HCT116 (cell line): Measurements from ENCODE around the gene HOXA7.

Experiments
- CTCF ChIP-seq, 3 experiments: fragments of 200-600 bp in 1 of 3; sonication (generic) in 1 of 3; IDR thresholded peaks in 2 of 3; conservative IDR thresholded peaks in 1 of 3; 2 replicates each; pipeline ENCODE4 v1.5.1; 2012 to 2017; ENCODE audit warnings: low read depth in 2 of 3, low read length in 2 of 3, antibody characterized with exemption in 1 of 3, borderline replicate concordance in 1 of 3, control low read depth in 1 of 3, mild to moderate bottlenecking in 1 of 3, mixed read lengths in 1 of 3, mixed run types in 1 of 3, moderate library complexity in 1 of 3; ENCODE audit not compliant: insufficient read depth in 1 of 3
- POLR2A ChIP-seq: IDR thresholded peaks from 2 replicates; pipeline ENCODE4 v1.7.0; 2011; ENCODE audit warnings: borderline replicate concordance; ENCODE audit not compliant: insufficient read depth, insufficient read length; ENCODE audit errors: extremely low read depth
- POLR2AphosphoS5 ChIP-seq: IDR thresholded peaks from 2 replicates; pipeline ENCODE4 v1.6.1; 2011; ENCODE audit warnings: mild to moderate bottlenecking, low read depth, low read length, moderate library complexity
- RAD21 ChIP-seq: IDR thresholded peaks from 2 replicates; pipeline ENCODE4 v1.6.1; 2012; ENCODE audit warnings: low read depth, mild to moderate bottlenecking
- SP1 ChIP-seq: IDR thresholded peaks from 2 replicates; pipeline ENCODE4 v1.6.1; 2012; ENCODE audit warnings: low read depth
- TF ChIP-seq, protein P1 (sequence below): IDR thresholded peaks from 2 replicates; pipeline ENCODE4 v1.6.1; 2012

DNA sequence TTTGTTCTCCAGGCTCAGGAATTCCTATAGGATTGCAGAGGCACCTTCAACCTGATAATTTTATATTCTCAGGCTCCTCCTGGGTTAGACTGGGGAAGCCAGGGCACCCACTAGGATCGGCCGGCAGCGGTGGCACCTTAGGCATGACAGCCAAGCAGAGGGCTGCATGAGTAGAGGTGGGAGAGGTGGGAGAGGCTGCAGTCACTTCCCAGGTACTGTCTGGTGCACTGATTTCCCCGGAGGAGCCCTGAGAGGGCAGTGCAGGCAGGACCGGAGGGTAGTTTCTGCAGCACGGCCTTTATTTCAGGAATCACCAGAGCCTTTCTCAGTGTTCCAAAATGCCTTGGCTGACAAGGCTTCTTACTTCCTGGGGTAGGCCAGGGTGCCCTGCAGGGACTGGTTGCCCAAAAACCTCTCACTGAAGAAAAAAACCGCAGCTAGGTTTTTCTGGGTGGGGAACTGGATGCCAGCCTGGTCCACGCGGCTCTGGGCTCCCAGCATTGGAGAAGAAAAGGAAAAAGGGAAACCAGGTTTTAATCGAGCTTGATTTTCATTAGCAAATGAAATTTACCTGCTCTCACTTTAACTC, 47.0 kb upstream of the HOXA7 start:
- TF ChIP-seq CTCF (IDR thresholded peaks at IDR 0.05 in 2 of 3, conservative IDR thresholded peaks at IDR 0.05 in 1 of 3; ENCODE audit: borderline replicate concordance in 1 of 3, insufficient read depth in 1 of 3, low read depth in 2 of 3, low read length in 2 of 3), result no peak
- TF ChIP-seq POLR2AphosphoS5, result no peak
- no peak for TF ChIP-seq POLR2A
- TF ChIP-seq, protein P1, sequence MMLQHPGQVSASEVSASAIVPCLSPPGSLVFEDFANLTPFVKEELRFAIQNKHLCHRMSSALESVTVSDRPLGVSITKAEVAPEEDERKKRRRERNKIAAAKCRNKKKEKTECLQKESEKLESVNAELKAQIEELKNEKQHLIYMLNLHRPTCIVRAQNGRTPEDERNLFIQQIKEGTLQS, result no peak
- TF ChIP-seq SP1, result no peak
- TF ChIP-seq RAD21, result no peak
